ENCODE data around the gene NRXN2.

NRXN2 gene

GRCh38 chr11:64759131-64759721, 36.2 kb upstream of the NRXN2 start:
- DNase-seq (ENCODE audit: low read depth, low spot score) = no peak

- no peak for DNase-seq (ENCODE audit: low read depth, low spot score)
These were observed 35.5 kb upstream of the NRXN2 start for GRCh38 chr11:64758330-64759079.

GRCh38 chr11:64757549-64758329, 34.7 kb upstream of the NRXN2 start:
- no peak for DNase-seq (ENCODE audit: low read depth, low spot score)

GRCh38 chr11:64755681-64756361, 32.8 kb upstream of the NRXN2 start:
- no peak for DNase-seq (ENCODE audit: low read depth, low spot score)

- DNase-seq (ENCODE audit: low read depth, low spot score) = no peak
These were observed 32.1 kb upstream of the NRXN2 start for GRCh38 chr11:64754919-64755662.

- no peak for DNase-seq (ENCODE audit: low read depth, low spot score)
These were observed 31.3 kb upstream of the NRXN2 start for GRCh38 chr11:64754124-64754918.

- DNase-seq (ENCODE audit: low read depth, low spot score) = no peak
These were observed 30.6 kb upstream of the NRXN2 start for GRCh38 chr11:64753380-64754123.

- no peak for DNase-seq (ENCODE audit: low read depth, low spot score)
These were observed 30.0 kb upstream of the NRXN2 start for GRCh38 chr11:64753019-64753379.

- DNase-seq (ENCODE audit: low read depth, low spot score) = no peak
These were observed 29.4 kb upstream of the NRXN2 start for GRCh38 chr11:64752175-64752970.

- DNase-seq (ENCODE audit: low read depth, low spot score) = no peak
These were observed 28.6 kb upstream of the NRXN2 start for GRCh38 chr11:64751580-64751979.

- DNase-seq (ENCODE audit: low read depth, low spot score) = no peak
These were observed 28.1 kb upstream of the NRXN2 start for GRCh38 chr11:64751136-64751535.

- DNase-seq (ENCODE audit: low read depth, low spot score) = no peak
These were observed 27.5 kb upstream of the NRXN2 start for GRCh38 chr11:64750361-64751054.

GRCh38 chr11:64747961-64748665, 25.1 kb upstream of the NRXN2 start:
- DNase-seq (ENCODE audit: low read depth, low spot score) = no peak

GRCh38 chr11:64746486-64746885, 23.5 kb upstream of the NRXN2 start:
- DNase-seq (ENCODE audit: low read depth, low spot score) = no peak

GRCh38 chr11:64745521-64746328, 22.7 kb upstream of the NRXN2 start:
- DNase-seq (ENCODE audit: low read depth, low spot score) = peak; percentile 70

- DNase-seq (ENCODE audit: low read depth, low spot score) = peak; percentile 26
These were observed 22.2 kb upstream of the NRXN2 start for GRCh38 chr11:64745189-64745520.

- DNase-seq (ENCODE audit: low read depth, low spot score) = no peak
These were observed 21.7 kb upstream of the NRXN2 start for GRCh38 chr11:64744544-64745188.

Data from astrocyte of the hippocampus (primary cell).